Uterus (tissue), 2 donors: ENCODE data around the gene FERMT3.

ENCODE experiments used
- POLR2A ChIP-seq, 2 donors: fragments of 450-650 bp; IDR thresholded peaks; one replicate each; pipeline ENCODE4 v1.6.1; 2016; ENCODE audit warnings: antibody characterized with exemption in 2 of 2, mild to moderate bottlenecking in 1 of 2, moderate library complexity in 1 of 2
- TF ChIP-seq, protein P1 (sequence below), 4 experiments: fragments of 200-600 bp in 2 of 4; fragments of 450-650 bp in 2 of 4; sonication (generic) in 2 of 4; IDR thresholded peaks; one replicate each; pipeline ENCODE4 v1.5.1; 2016 to 2019; ENCODE audit warnings: antibody characterized with exemption in 4 of 4, mild to moderate bottlenecking in 2 of 4, moderate library complexity in 1 of 4

DNA sequence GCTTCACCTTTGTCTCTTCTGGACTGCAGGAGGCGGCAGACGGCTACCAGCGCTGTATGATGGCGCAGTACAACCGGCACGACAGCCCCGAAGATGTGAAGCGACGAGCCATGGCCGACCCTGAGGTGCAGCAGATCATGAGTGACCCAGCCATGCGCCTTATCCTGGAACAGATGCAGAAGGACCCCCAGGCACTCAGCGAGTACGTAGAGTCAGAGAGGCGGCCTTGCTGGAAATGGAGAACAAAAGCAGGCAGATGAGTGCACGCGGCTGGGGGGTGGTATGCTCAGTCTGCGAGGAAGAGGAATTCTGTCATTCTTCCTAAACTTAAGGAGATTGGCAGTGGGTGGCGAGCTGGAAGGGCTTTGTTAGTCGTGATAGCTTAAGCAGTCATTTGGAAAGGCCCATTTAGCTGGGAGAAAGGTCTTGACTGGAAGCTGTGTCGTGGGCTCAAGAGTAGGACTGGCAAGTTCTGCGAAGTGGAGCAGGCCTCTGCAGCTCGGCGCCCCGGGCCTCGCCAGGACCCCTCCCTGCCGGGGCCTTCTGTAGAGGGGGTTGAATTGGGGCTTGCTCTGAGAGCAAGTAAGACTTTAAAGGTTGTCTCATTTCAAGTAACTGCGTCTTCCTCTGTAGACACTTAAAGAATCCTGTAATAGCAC is 3.0 kb upstream of the FERMT3 start:
- TF ChIP-seq, protein P1, sequence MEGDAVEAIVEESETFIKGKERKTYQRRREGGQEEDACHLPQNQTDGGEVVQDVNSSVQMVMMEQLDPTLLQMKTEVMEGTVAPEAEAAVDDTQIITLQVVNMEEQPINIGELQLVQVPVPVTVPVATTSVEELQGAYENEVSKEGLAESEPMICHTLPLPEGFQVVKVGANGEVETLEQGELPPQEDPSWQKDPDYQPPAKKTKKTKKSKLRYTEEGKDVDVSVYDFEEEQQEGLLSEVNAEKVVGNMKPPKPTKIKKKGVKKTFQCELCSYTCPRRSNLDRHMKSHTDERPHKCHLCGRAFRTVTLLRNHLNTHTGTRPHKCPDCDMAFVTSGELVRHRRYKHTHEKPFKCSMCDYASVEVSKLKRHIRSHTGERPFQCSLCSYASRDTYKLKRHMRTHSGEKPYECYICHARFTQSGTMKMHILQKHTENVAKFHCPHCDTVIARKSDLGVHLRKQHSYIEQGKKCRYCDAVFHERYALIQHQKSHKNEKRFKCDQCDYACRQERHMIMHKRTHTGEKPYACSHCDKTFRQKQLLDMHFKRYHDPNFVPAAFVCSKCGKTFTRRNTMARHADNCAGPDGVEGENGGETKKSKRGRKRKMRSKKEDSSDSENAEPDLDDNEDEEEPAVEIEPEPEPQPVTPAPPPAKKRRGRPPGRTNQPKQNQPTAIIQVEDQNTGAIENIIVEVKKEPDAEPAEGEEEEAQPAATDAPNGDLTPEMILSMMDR (IDR thresholded peaks at IDR 0.05), result no peak
- TF ChIP-seq POLR2A (IDR thresholded peaks at IDR 0.05), result no peak
